Measurements from ENCODE around the gene GLRA2. TPM values are rescaled to one million over a fixed set of nuclear protein-coding genes. Genes with fewer than 3 reads are reported as not detected.
"Not testable (repeated sequence)": the region's sequence is repeated elsewhere in the genome, so short reads cannot be mapped to it uniquely, and the experiment has no call there.

GLRA2 gene
- total RNA-seq, 2 donors from 2014 or later = not detected

GRCh38 chrX:14590216-14590615, 60.9 kb downstream of the GLRA2 start:
- intact Hi-C loops (cut with DNase I) = no loop called here
- DNase-seq (ENCODE audit: low spot score) = no peak

GRCh38 chrX:14590693-14591424, 61.5 kb downstream of the GLRA2 start:
- no peak for DNase-seq (ENCODE audit: low spot score)
- intact Hi-C loops (cut with DNase I) = no loop called here

GRCh38 chrX:14591976-14592375, 62.6 kb downstream of the GLRA2 start:
- no peak for DNase-seq (ENCODE audit: low spot score)
- intact Hi-C loops (cut with DNase I) = no loop called here

- intact Hi-C loops (cut with DNase I) = no loop called here
- no peak for DNase-seq (ENCODE audit: low spot score)
Observed at GRCh38 chrX:14594521-14594920, 65.2 kb downstream of the GLRA2 start.

GRCh38 chrX:14598330-14598729, 69.0 kb downstream of the GLRA2 start:
- intact Hi-C loops (cut with DNase I) = no loop called here

GRCh38 chrX:14607446-14607985, 78.2 kb downstream of the GLRA2 start:
- intact Hi-C loops (cut with DNase I) = no loop called here
- DNase-seq (ENCODE audit: low spot score) = no peak

More at GRCh38 chrX:14598330-14598729, 69.0 kb downstream of the GLRA2 start:
- DNase-seq (ENCODE audit: low spot score) = no peak

- intact Hi-C loops (cut with DNase I); DNase-seq (ENCODE audit: low spot score): not testable (repeated sequence)
Observed at GRCh38 chrX:14612450-14612849, 83.1 kb downstream of the GLRA2 start.

GRCh38 chrX:14616301-14616700, 87.0 kb downstream of the GLRA2 start:
- no peak for DNase-seq (ENCODE audit: low spot score)
- intact Hi-C loops (cut with DNase I) = no loop called here

- intact Hi-C loops (cut with DNase I) = no loop called here
- no peak for DNase-seq (ENCODE audit: low spot score)
Observed at GRCh38 chrX:14616836-14617235, 87.5 kb downstream of the GLRA2 start.

- intact Hi-C loops (cut with DNase I) = no loop called here
- no peak for DNase-seq (ENCODE audit: low spot score)
Observed at GRCh38 chrX:14618177-14618965, 89.0 kb downstream of the GLRA2 start.

- intact Hi-C loops (cut with DNase I) = no loop called here
- DNase-seq (ENCODE audit: low spot score) = no peak
Observed at GRCh38 chrX:14630733-14631132, 101.4 kb downstream of the GLRA2 start.

GRCh38 chrX:14641681-14642655, 112.6 kb downstream of the GLRA2 start:
- intact Hi-C loops (cut with DNase I) = no loop called here
- no peak for DNase-seq (ENCODE audit: low spot score)

- intact Hi-C loops (cut with DNase I) = no loop called here
- DNase-seq (ENCODE audit: low spot score) = no peak
Observed at GRCh38 chrX:14660970-14661369, 131.6 kb downstream of the GLRA2 start.

GRCh38 chrX:14670819-14671218, 141.5 kb downstream of the GLRA2 start:
- DNase-seq (ENCODE audit: low spot score) = no peak
- intact Hi-C loops (cut with DNase I) = no loop called here

GRCh38 chrX:14672611-14673172, 143.4 kb downstream of the GLRA2 start:
- no peak for DNase-seq (ENCODE audit: low spot score)
- intact Hi-C loops (cut with DNase I) = no loop called here

GRCh38 chrX:14673236-14673635, 143.9 kb downstream of the GLRA2 start:
- intact Hi-C loops (cut with DNase I) = no loop called here
- no peak for DNase-seq (ENCODE audit: low spot score)

- no peak for DNase-seq (ENCODE audit: low spot score)
- intact Hi-C loops (cut with DNase I) = no loop called here
Observed at GRCh38 chrX:14673764-14674163, 144.4 kb downstream of the GLRA2 start.

- no peak for DNase-seq (ENCODE audit: low spot score)
- intact Hi-C loops (cut with DNase I) = no loop called here
Observed at GRCh38 chrX:14675500-14675899, 146.2 kb downstream of the GLRA2 start.

GRCh38 chrX:14676431-14676830, 147.1 kb downstream of the GLRA2 start:
- intact Hi-C loops (cut with DNase I) = no loop called here

More at GRCh38 chrX:14676431-14676830, 147.1 kb downstream of the GLRA2 start:
- no peak for DNase-seq (ENCODE audit: low spot score)
